ENCODE measurements around the gene CTNNBL1. TPM values are rescaled to one million over a fixed set of nuclear protein-coding genes. Genes with fewer than 3 reads are reported as not detected.

Gene CTNNBL1
- total RNA-seq, 1 experiment from 2014 or later, result 45.2 TPM

DNA sequence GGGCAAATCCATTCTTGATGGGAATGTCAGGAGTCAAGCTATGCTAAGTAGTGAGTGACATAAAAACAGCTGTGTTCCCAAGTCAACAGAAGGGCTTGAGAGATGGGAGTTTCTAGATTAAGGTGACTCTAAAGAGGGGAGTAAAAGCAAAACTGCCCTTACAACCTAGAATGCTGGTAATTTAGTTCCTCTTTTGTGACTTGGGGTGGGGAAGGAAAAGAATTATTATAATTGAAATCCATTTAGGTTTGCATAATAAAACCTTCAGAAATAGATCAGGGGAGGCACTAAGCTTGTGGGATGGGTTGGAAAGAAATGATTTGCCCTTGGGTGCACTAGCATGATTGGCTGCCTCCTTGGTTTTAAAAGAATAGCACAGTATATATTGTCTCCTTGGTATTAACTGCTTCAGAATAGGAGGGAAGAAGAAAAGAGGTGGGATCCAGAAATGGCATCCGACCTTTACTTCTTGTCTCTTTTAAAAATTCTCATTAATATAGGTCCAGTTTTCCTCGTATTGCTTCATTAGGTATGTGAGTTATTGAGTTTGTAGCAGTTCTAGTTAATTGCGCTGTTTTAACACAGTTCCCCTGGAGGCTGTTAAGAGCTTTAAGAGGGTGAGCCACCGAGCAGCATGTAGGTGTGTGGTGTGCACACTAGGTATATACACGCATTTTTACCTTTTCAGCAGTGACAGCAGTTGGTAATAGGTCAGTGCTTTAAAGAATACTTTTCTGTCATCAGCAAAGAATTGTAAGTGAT is 113.8 kb downstream of the CTNNBL1 start:
- H3K4me3 Mint-ChIP-seq (ENCODE audit: unreplicated experiment), result no peak overlapping the region
- H3K36me3 Mint-ChIP-seq (ENCODE audit: insufficient read depth, unreplicated experiment), result peaks cover 36% of the 10 kb centered on the region
- no peaks in the 10 kb centered on the region for H3K4me1 Mint-ChIP-seq (ENCODE audit: insufficient read depth, unreplicated experiment)
- CTCF ChIA-PET, result no interaction called here
- no peaks in the 10 kb centered on the region for H3K9me3 Mint-ChIP-seq (ENCODE audit: unreplicated experiment)
- no peaks in the 10 kb centered on the region for H3K27me3 Mint-ChIP-seq (ENCODE audit: insufficient read depth, unreplicated experiment)
- H3K27ac Mint-ChIP-seq (ENCODE audit: low read depth, unreplicated experiment), result no peak overlapping the region
- POLR2A ChIA-PET, result interaction anchor here (0.5 kb wide), 1 partner anchor 48 kb away, joined by 3 read pairs; no protein-coding TSS in a partner anchor
- BruUV-seq (replicated peaks), result no TSS peak
- no peak for DNase-seq (ENCODE audit: unreplicated experiment)
- TF ChIP-seq, protein P1, sequence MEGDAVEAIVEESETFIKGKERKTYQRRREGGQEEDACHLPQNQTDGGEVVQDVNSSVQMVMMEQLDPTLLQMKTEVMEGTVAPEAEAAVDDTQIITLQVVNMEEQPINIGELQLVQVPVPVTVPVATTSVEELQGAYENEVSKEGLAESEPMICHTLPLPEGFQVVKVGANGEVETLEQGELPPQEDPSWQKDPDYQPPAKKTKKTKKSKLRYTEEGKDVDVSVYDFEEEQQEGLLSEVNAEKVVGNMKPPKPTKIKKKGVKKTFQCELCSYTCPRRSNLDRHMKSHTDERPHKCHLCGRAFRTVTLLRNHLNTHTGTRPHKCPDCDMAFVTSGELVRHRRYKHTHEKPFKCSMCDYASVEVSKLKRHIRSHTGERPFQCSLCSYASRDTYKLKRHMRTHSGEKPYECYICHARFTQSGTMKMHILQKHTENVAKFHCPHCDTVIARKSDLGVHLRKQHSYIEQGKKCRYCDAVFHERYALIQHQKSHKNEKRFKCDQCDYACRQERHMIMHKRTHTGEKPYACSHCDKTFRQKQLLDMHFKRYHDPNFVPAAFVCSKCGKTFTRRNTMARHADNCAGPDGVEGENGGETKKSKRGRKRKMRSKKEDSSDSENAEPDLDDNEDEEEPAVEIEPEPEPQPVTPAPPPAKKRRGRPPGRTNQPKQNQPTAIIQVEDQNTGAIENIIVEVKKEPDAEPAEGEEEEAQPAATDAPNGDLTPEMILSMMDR (IDR thresholded peaks at IDR 0.05; ENCODE audit: unreplicated experiment), result no peak
- intact Hi-C loops (cut with micrococcal nuclease), result no loop called here

DNA sequence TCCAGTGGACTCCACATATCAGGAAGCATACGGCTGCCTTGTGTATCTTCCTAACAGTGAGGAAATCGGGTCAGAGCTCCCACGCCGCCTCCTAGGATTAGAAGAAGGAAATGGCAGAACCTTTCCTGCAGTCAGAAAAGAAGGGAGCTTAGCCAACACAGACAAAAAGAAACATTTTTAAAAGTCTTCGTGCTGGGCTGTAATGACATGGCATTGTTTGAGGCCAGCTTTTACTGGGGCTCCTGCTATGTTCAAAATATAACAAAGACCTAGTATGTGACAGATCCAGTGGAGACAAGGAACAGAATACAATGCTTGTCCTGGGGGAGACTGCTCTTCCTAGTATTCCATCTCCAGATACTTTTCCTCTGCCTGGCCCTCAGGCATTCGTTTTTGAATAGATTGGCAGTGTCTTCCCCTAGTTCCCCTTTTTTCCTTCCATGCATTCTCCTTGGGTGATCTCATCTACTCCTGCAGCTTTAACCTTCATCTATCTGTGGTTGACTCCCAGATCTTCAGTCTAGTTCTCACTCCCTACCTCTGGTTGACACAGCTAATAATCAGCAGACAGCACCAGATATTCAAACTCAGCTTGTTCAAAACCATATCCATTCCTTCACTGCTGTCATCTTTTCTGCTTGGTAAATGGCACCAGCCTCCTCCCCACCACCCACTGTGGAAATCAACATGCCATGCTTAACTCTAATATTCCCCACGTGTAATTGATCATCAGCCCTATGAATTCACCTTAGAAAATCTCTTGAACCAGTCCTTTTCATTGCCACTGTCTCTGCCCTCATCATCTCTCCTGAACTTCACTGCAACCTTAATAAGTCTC is 114.6 kb downstream of the CTNNBL1 start:
- ChIA-PET POLR2A (interaction anchor here (0.5 kb wide), 2 partner anchors 47 to 584 kb away, joined by 3 read pairs; no protein-coding TSS in a partner anchor), CTCF (interaction anchor here (0.6 to 1.0 kb wide), 2 partner anchors 56 to 1270 kb away, joined by 3 read pairs; no protein-coding TSS in a partner anchor)
- Mint-ChIP-seq H3K27ac (ENCODE audit: low read depth, unreplicated experiment) (no peak overlapping the region), H3K9me3 (ENCODE audit: unreplicated experiment) (no peaks in the 10 kb centered on the region), H3K36me3 (ENCODE audit: insufficient read depth, unreplicated experiment) (peaks cover 33% of the 10 kb centered on the region), H3K4me3 (ENCODE audit: unreplicated experiment) (no peak overlapping the region), H3K27me3 (ENCODE audit: insufficient read depth, unreplicated experiment) (no peaks in the 10 kb centered on the region), H3K4me1 (ENCODE audit: insufficient read depth, unreplicated experiment) (no peaks in the 10 kb centered on the region)
- intact Hi-C loops (cut with micrococcal nuclease), result no loop called here
- DNase-seq (ENCODE audit: unreplicated experiment), result no peak
- TF ChIP-seq, protein P1 (IDR thresholded peaks at IDR 0.05; ENCODE audit: unreplicated experiment), result no peak
- BruUV-seq (replicated peaks), result no TSS peak

DNA sequence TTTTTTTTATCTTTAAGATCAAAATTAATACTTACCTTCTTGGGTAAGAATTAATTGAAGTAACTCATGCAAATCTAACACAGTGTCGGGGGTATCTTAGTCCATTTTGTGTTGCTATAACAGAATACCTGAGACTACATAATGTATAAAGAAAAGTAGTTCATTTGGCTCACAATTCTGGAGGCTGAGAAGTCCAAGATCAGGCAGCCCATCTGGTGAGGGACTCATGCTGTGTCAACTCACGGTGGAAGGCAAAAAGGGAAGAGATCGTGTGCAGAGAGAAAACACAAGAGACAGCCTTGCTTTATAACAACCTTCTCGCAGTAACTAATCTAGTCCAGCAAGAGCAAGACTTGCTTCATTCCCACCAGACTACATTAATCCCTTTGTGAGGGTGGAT is 116.2 kb downstream of the CTNNBL1 start:
- Mint-ChIP-seq H3K36me3 (ENCODE audit: insufficient read depth, unreplicated experiment) (peaks cover 22% of the 10 kb centered on the region), H3K4me1 (ENCODE audit: insufficient read depth, unreplicated experiment) (no peaks in the 10 kb centered on the region), H3K9me3 (ENCODE audit: unreplicated experiment) (no peaks in the 10 kb centered on the region), H3K27ac (ENCODE audit: low read depth, unreplicated experiment) (no peak overlapping the region), H3K4me3 (ENCODE audit: unreplicated experiment) (no peak overlapping the region), H3K27me3 (ENCODE audit: insufficient read depth, unreplicated experiment) (no peaks in the 10 kb centered on the region)
- CTCF ChIA-PET, result no interaction called here
- no peak for DNase-seq (ENCODE audit: unreplicated experiment)
- TF ChIP-seq, protein P1 (IDR thresholded peaks at IDR 0.05; ENCODE audit: unreplicated experiment), result no peak
- POLR2A ChIA-PET, result no interaction called here
- intact Hi-C loops (cut with micrococcal nuclease), result no loop called here
- no TSS peak for BruUV-seq (replicated peaks)

DNA sequence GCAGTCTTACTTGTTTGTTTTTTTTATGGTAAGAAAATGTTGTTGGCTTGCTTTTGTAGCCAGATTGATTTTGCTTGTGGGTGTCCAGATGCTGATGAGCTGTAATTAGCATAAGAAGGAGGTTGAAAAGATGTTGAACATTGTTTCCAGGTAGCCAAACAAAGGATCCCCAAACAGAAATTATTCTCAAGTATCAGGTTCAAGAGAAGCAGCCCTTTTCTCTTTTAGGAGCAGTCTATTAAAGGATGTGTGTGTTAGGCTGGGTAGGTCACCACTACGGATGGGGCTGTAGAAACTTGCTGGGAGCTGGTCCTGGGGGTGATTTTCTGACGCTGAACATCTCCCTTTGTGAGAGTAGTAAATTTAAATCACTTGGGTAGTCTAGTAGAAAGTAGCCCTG is 122.2 kb downstream of the CTNNBL1 start:
- BruUV-seq (replicated peaks), result no TSS peak
- ChIA-PET POLR2A (no interaction called here), CTCF (interaction anchor here (0.6 to 0.7 kb wide), 2 partner anchors 9 to 251 kb away, joined by 3 read pairs; no protein-coding TSS in a partner anchor)
- Mint-ChIP-seq H3K9me3 (ENCODE audit: unreplicated experiment) (no peaks in the 10 kb centered on the region), H3K36me3 (ENCODE audit: insufficient read depth, unreplicated experiment) (no peaks in the 10 kb centered on the region), H3K4me1 (ENCODE audit: insufficient read depth, unreplicated experiment) (no peaks in the 10 kb centered on the region), H3K4me3 (ENCODE audit: unreplicated experiment) (no peak overlapping the region), H3K27ac (ENCODE audit: low read depth, unreplicated experiment) (no peak overlapping the region), H3K27me3 (ENCODE audit: insufficient read depth, unreplicated experiment) (no peaks in the 10 kb centered on the region)
- intact Hi-C loops (cut with micrococcal nuclease), result no loop called here
- TF ChIP-seq, protein P1 (IDR thresholded peaks at IDR 0.05; ENCODE audit: unreplicated experiment), result no peak
- no peak for DNase-seq (ENCODE audit: unreplicated experiment)
